Thyroid gland (tissue), 4 donors: Measurements from ENCODE around the gene MYL5. TPM values are rescaled to one million over a fixed set of nuclear protein-coding genes. Genes with fewer than 3 reads are reported as not detected.

Experiments
- DNase-seq, 2 donors: peaks; one replicate each; pipeline ENCODE4 v3.0.0-alpha.2; 2019
- H3K27ac ChIP-seq, 3 donors: fragments of 200-600 bp; sonication (generic); 1 replicate in 2 of 3; 2 replicates in 1 of 3; pipeline ENCODE4 v1.5.1; 2016 to 2019; ENCODE audit warnings: mild to moderate bottlenecking in 1 of 3, moderate library complexity in 1 of 3
- H3K27me3 ChIP-seq: fragments of 200-600 bp; sonication (generic); one replicate; pipeline ENCODE4 v1.5.1; 2019
- H3K36me3 ChIP-seq, 2 donors: fragments of 200-600 bp; sonication (generic); one replicate each; pipeline ENCODE4 v1.5.1; 2016 to 2019
- H3K4me1 ChIP-seq, 2 donors: fragments of 200-600 bp; sonication (generic); one replicate each; pipeline ENCODE4 v1.5.1; 2017 to 2019
- H3K4me3 ChIP-seq, 3 donors: fragments of 200-600 bp; sonication (generic); replicated peaks in 1 of 3; 1 replicate in 2 of 3; 2 replicates in 1 of 3; pipeline ENCODE4 v1.5.1; 2016; ENCODE audit warnings: mild to moderate bottlenecking in 1 of 3
- H3K9me3 ChIP-seq: fragments of 200-600 bp; sonication (generic); one replicate; pipeline ENCODE4 v1.5.1; 2017
- CTCF ChIP-seq, 6 experiments: fragments of 200-600 bp in 3 of 6; fragments of 450-650 bp in 3 of 6; sonication (generic) in 3 of 6; IDR thresholded peaks; one replicate each; pipeline ENCODE4 v1.5.1; 2016 to 2019; ENCODE audit warnings: antibody characterized with exemption in 6 of 6, mild to moderate bottlenecking in 2 of 6, inconsistent platforms in 1 of 6, moderate library complexity in 1 of 6
- POLR2A ChIP-seq, 2 donors: fragments of 450-650 bp; IDR thresholded peaks; one replicate each; pipeline ENCODE4 v1.6.1; 2017; ENCODE audit warnings: antibody characterized with exemption in 2 of 2, mild to moderate bottlenecking in 2 of 2, moderate library complexity in 1 of 2
- WGBS, 2 donors: methylation state at CpG; one replicate each; pipeline ENCODE4 v1.1.5; 2017; 5-methylcytosine and 5-hydroxymethylcytosine counted together
- intact Hi-C: fragments of 100-400 bp; cut with DNase I; formaldehyde crosslinking; loops from one replicate; pipeline ENCODE4 v1.15.1; 2023
- total RNA-seq, 4 donors: library from RNA; depleted of rRNA; stranded (reverse); fragments of >200 nt; gene quantifications; one replicate each; pipeline ENCODE4 v1.2.3, GENCODE V29; 2016

Gene MYL5
- total RNA-seq, 4 donors from 2014 or later, result 13.0 to 17.5 (median 14.2) TPM

- peaks cover 8% of the 10 kb centered on the region in 2 donors for H3K4me1 ChIP-seq
- no peak overlapping the region for H3K27ac ChIP-seq
- no peaks in the 10 kb centered on the region for H3K27me3 ChIP-seq
- DNase-seq, result no peak
- no peak overlapping the region for H3K4me3 ChIP-seq
- no peaks in the 10 kb centered on the region for H3K9me3 ChIP-seq
- H3K36me3 ChIP-seq, result no peaks in the 10 kb centered on the region
- WGBS, 2 donors, result 81 to 88% methylated on average over 16 to 31 of the region's 35 CpGs
- intact Hi-C loops, result no loop called here
- no peak for TF ChIP-seq CTCF (IDR thresholded peaks at IDR 0.05)
- no peak for TF ChIP-seq POLR2A (IDR thresholded peaks at IDR 0.05)
These were observed 21.1 kb upstream of the MYL5 start for GRCh38 chr4:653080-653821.

- WGBS, 2 donors, result 70 to 85% methylated on average over 14 to 25 of the region's 29 CpGs
- Histone ChIP-seq H3K27ac (no peak overlapping the region), H3K27me3 (no peaks in the 10 kb centered on the region), H3K4me3 (no peak overlapping the region), H3K9me3 (no peaks in the 10 kb centered on the region), H3K4me1 (peaks cover 8% of the 10 kb centered on the region in 2 donors), H3K36me3 (no peaks in the 10 kb centered on the region)
- TF ChIP-seq POLR2A (IDR thresholded peaks at IDR 0.05) (no peak), CTCF (IDR thresholded peaks at IDR 0.05) (no peak)
- no peak for DNase-seq
- intact Hi-C loops, result no loop called here
These were observed 20.4 kb upstream of the MYL5 start for GRCh38 chr4:653831-654502.

- Histone ChIP-seq H3K27me3 (no peaks in the 10 kb centered on the region), H3K4me1 (peaks cover 8% of the 10 kb centered on the region in 2 donors), H3K4me3 (no peak overlapping the region)
These were observed 19.9 kb upstream of the MYL5 start for GRCh38 chr4:654503-654845.

GRCh38 chr4:654871-655463 lies 19.4 kb upstream of the MYL5 start:
- DNase-seq, result no peak
- H3K9me3 ChIP-seq, result no peaks in the 10 kb centered on the region
- H3K27ac ChIP-seq, result no peak overlapping the region
- 58 to 60% methylated on average over 8 to 16 of the region's 17 CpGs for WGBS, 2 donors
- H3K27me3 ChIP-seq, result no peaks in the 10 kb centered on the region
- intact Hi-C loops, result no loop called here
- no peaks in the 10 kb centered on the region for H3K36me3 ChIP-seq
- no peak overlapping the region for H3K4me3 ChIP-seq
- no peak for TF ChIP-seq CTCF (IDR thresholded peaks at IDR 0.05)
- no peak for TF ChIP-seq POLR2A (IDR thresholded peaks at IDR 0.05)
- H3K4me1 ChIP-seq, result peaks cover 8% of the 10 kb centered on the region in 2 donors

More at GRCh38 chr4:654503-654845, 19.9 kb upstream of the MYL5 start:
- TF ChIP-seq CTCF (IDR thresholded peaks at IDR 0.05) (no peak), POLR2A (IDR thresholded peaks at IDR 0.05) (no peak)
- intact Hi-C loops, result no loop called here
- H3K36me3 ChIP-seq, result no peaks in the 10 kb centered on the region
- no peaks in the 10 kb centered on the region for H3K9me3 ChIP-seq
- 96 to 97% methylated on average over 16 to 17 of the region's 17 CpGs for WGBS, 2 donors
- H3K27ac ChIP-seq, result no peak overlapping the region
- DNase-seq, result no peak
